ENCODE measurements around the gene MS4A10. TPM values are rescaled to one million over a fixed set of nuclear protein-coding genes. Genes with fewer than 3 reads are reported as not detected.

The MS4A10 gene
- polyA plus RNA-seq, 1 donor (not counting 4 experiments of a cell fraction or from before 2014, with no cell fraction given) = not detected

DNA sequence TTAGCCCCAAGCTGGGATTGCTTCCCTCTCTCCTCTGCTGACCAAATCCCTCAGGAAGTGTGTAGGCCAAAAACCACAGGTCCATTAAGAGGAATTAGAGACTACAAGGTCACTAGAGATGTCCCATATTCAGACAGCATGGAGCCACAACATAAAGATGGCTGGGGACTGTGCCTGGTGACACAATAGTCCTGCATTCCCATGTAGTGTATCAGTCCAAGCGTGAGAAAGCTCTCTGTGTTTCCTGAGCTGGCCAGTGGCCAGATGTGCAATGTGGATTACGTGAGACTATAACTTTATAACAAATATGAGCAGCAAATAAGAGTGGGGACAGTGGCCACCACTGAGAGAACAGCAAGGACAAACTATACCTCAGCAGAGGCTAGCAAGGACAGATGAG lies 7.6 kb upstream of the MS4A10 start:
- H3K9me1 ChIP-seq (ENCODE audit: control insufficient read depth, extremely low read depth, insufficient read depth, low read length) = no peaks in the 10 kb centered on the region
- H3K79me2 ChIP-seq (ENCODE audit: control insufficient read depth, insufficient read depth, low read length) = no peaks in the 10 kb centered on the region
- peaks cover 4% of the 10 kb centered on the region for H3K27me3 ChIP-seq (ENCODE audit: control insufficient read depth, extremely low read depth, insufficient read depth, low read length)
- DNase-seq (ENCODE audit: low read depth, low spot score) = no peak
- no peaks in the 10 kb centered on the region for H4K20me1 ChIP-seq (ENCODE audit: control insufficient read depth, extremely low read depth, insufficient read depth, low read length)
- H3K9ac ChIP-seq (ENCODE audit: control insufficient read depth, extremely low read depth, insufficient read depth, low read length) = no peak overlapping the region
- no peak overlapping the region for H3K27ac ChIP-seq (ENCODE audit: control insufficient read depth, insufficient read depth, low read length)
- no peaks in the 10 kb centered on the region for H3K36me3 ChIP-seq (ENCODE audit: control insufficient read depth in 2 of 2, extremely low read depth in 1 of 2, insufficient read depth in 2 of 2, low read length in 2 of 2)
- TF ChIP-seq EZH2 (IDR thresholded peaks at IDR 0.05; ENCODE audit: low read length) = no peak
- TF ChIP-seq, protein P1, sequence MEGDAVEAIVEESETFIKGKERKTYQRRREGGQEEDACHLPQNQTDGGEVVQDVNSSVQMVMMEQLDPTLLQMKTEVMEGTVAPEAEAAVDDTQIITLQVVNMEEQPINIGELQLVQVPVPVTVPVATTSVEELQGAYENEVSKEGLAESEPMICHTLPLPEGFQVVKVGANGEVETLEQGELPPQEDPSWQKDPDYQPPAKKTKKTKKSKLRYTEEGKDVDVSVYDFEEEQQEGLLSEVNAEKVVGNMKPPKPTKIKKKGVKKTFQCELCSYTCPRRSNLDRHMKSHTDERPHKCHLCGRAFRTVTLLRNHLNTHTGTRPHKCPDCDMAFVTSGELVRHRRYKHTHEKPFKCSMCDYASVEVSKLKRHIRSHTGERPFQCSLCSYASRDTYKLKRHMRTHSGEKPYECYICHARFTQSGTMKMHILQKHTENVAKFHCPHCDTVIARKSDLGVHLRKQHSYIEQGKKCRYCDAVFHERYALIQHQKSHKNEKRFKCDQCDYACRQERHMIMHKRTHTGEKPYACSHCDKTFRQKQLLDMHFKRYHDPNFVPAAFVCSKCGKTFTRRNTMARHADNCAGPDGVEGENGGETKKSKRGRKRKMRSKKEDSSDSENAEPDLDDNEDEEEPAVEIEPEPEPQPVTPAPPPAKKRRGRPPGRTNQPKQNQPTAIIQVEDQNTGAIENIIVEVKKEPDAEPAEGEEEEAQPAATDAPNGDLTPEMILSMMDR (optimal IDR thresholded peaks at IDR 0.05 in 1 of 3, IDR thresholded peaks at IDR 0.05 in 1 of 3, conservative IDR thresholded peaks at IDR 0.05 in 1 of 3; ENCODE audit: extremely low read depth in 1 of 3, insufficient read depth in 2 of 3, low read length in 3 of 3) = no peak
- FAIRE-seq = no peak
- dilution Hi-C loops (cut with MboI; ENCODE audit: extremely low pct_ligation_motif_present, low sequenced_read_pairs) = no loop called here
- peaks cover 2% of the 10 kb centered on the region for H3K4me1 ChIP-seq (ENCODE audit: control insufficient read depth, extremely low read depth, insufficient read depth, low read length)
- no peaks in the 10 kb centered on the region for H3K9me3 ChIP-seq (ENCODE audit: control insufficient read depth, low read depth, low read length)
- no peak overlapping the region for H3K4me3 ChIP-seq (ENCODE audit: control insufficient read depth in 2 of 3, extremely low read depth in 1 of 3, insufficient read depth in 2 of 3, low read depth in 1 of 3, low read length in 3 of 3)
- H3K4me2 ChIP-seq (ENCODE audit: control insufficient read depth, extremely low read depth, insufficient read depth, low read depth, low read length) = no peak overlapping the region
- no peak overlapping the region for H2AFZ ChIP-seq (ENCODE audit: control insufficient read depth, low read length)

DNA sequence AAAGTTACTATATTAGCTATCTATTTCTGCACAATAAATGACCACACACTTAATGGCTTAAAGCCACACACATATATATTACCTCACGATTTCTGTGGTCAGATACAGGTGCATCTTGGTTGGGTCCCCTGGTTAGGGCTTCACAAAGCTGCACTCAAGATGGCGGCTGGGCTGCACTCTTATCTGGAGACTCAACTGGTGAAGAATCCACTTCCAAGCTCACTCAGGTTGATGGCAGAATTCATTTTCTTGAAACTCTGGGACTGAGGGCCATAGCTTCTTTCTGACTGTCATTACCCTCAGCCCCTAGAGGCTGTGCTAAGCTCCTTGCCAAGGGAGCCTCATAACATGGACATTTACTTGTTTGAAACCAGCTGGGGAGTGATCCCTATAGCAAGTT lies 5.1 kb upstream of the MS4A10 start:
- Histone ChIP-seq H3K9me1 (ENCODE audit: control insufficient read depth, extremely low read depth, insufficient read depth, low read length) (no peaks in the 10 kb centered on the region), H3K36me3 (ENCODE audit: control insufficient read depth in 2 of 2, extremely low read depth in 1 of 2, insufficient read depth in 2 of 2, low read length in 2 of 2) (no peaks in the 10 kb centered on the region), H3K27ac (ENCODE audit: control insufficient read depth, insufficient read depth, low read length) (no peak overlapping the region), H3K79me2 (ENCODE audit: control insufficient read depth, insufficient read depth, low read length) (no peaks in the 10 kb centered on the region), H3K9ac (ENCODE audit: control insufficient read depth, extremely low read depth, insufficient read depth, low read length) (no peak overlapping the region), H3K4me1 (ENCODE audit: control insufficient read depth, extremely low read depth, insufficient read depth, low read length) (peaks cover 2% of the 10 kb centered on the region), H4K20me1 (ENCODE audit: control insufficient read depth, extremely low read depth, insufficient read depth, low read length) (no peaks in the 10 kb centered on the region), H2AFZ (ENCODE audit: control insufficient read depth, low read length) (no peak overlapping the region), H3K9me3 (ENCODE audit: control insufficient read depth, low read depth, low read length) (no peaks in the 10 kb centered on the region), H3K4me3 (ENCODE audit: control insufficient read depth in 2 of 3, extremely low read depth in 1 of 3, insufficient read depth in 2 of 3, low read depth in 1 of 3, low read length in 3 of 3) (no peak overlapping the region), H3K27me3 (ENCODE audit: control insufficient read depth, extremely low read depth, insufficient read depth, low read length) (peaks cover 6% of the 10 kb centered on the region), H3K4me2 (ENCODE audit: control insufficient read depth, extremely low read depth, insufficient read depth, low read depth, low read length) (no peak overlapping the region)
- FAIRE-seq = no peak
- dilution Hi-C loops (cut with MboI; ENCODE audit: extremely low pct_ligation_motif_present, low sequenced_read_pairs) = no loop called here
- DNase-seq (ENCODE audit: low read depth, low spot score) = no peak
- TF ChIP-seq, protein P1 (optimal IDR thresholded peaks at IDR 0.05 in 1 of 3, IDR thresholded peaks at IDR 0.05 in 1 of 3, conservative IDR thresholded peaks at IDR 0.05 in 1 of 3; ENCODE audit: extremely low read depth in 1 of 3, insufficient read depth in 2 of 3, low read length in 3 of 3) = no peak
- no peak for TF ChIP-seq EZH2 (IDR thresholded peaks at IDR 0.05; ENCODE audit: low read length)
